ENCODE results near the gene SLX9.

Gene SLX9

GRCh38 chr21:44998621-44999427, 59.0 kb downstream of the SLX9 start:
- no peaks in the 10 kb centered on the region for H3K36me3 ChIP-seq (ENCODE audit: insufficient read depth, low read length)
- no peak for TF ChIP-seq POLR2AphosphoS5 (IDR thresholded peaks at IDR 0.05; ENCODE audit: borderline replicate concordance, low read depth, low read length)
- TF ChIP-seq EZH2 (IDR thresholded peaks at IDR 0.05), result no peak
- TF ChIP-seq FOXP2 (optimal IDR thresholded peaks at IDR 0.05; ENCODE audit: control extremely low read depth, extremely low read length, insufficient read depth), result no peak
- H3K9ac ChIP-seq (ENCODE audit: insufficient read length), result no peak overlapping the region
- H3K9me3 ChIP-seq (ENCODE audit: low read depth, low read length), result no peaks in the 10 kb centered on the region
- H3K27ac ChIP-seq, result no peak overlapping the region
- H3K4me3 ChIP-seq, result no peak overlapping the region
- no peak for DNase-seq (ENCODE audit: low read depth, low spot score)

GRCh38 chr21:44999428-44999971, 59.7 kb downstream of the SLX9 start:
- no peak overlapping the region for H3K9ac ChIP-seq (ENCODE audit: insufficient read length)
- TF ChIP-seq EZH2 (IDR thresholded peaks at IDR 0.05) (no peak), FOXP2 (optimal IDR thresholded peaks at IDR 0.05; ENCODE audit: control extremely low read depth, extremely low read length, insufficient read depth) (no peak), POLR2AphosphoS5 (IDR thresholded peaks at IDR 0.05; ENCODE audit: borderline replicate concordance, low read depth, low read length) (no peak)
- H3K9me3 ChIP-seq (ENCODE audit: low read depth, low read length), result no peaks in the 10 kb centered on the region
- no peak overlapping the region for H3K4me3 ChIP-seq
- H3K27ac ChIP-seq, result no peak overlapping the region
- DNase-seq (ENCODE audit: low read depth, low spot score), result no peak
- H3K36me3 ChIP-seq (ENCODE audit: insufficient read depth, low read length), result no peaks in the 10 kb centered on the region

GRCh38 chr21:44999972-45000636, 60.3 kb downstream of the SLX9 start:
- H3K9me3 ChIP-seq (ENCODE audit: low read depth, low read length), result no peaks in the 10 kb centered on the region
- no peak overlapping the region for H3K9ac ChIP-seq (ENCODE audit: insufficient read length)
- no peak overlapping the region for H3K4me3 ChIP-seq
- TF ChIP-seq POLR2AphosphoS5 (IDR thresholded peaks at IDR 0.05; ENCODE audit: borderline replicate concordance, low read depth, low read length), result no peak
- no peak for TF ChIP-seq EZH2 (IDR thresholded peaks at IDR 0.05)
- TF ChIP-seq FOXP2 (optimal IDR thresholded peaks at IDR 0.05; ENCODE audit: control extremely low read depth, extremely low read length, insufficient read depth), result no peak
- H3K36me3 ChIP-seq (ENCODE audit: insufficient read depth, low read length), result no peaks in the 10 kb centered on the region
- H3K27ac ChIP-seq, result no peak overlapping the region
- DNase-seq (ENCODE audit: low read depth, low spot score), result no peak

GRCh38 chr21:45000637-45001133, 60.9 kb downstream of the SLX9 start:
- TF ChIP-seq POLR2AphosphoS5 (IDR thresholded peaks at IDR 0.05; ENCODE audit: borderline replicate concordance, low read depth, low read length) (no peak), EZH2 (IDR thresholded peaks at IDR 0.05) (no peak), FOXP2 (optimal IDR thresholded peaks at IDR 0.05; ENCODE audit: control extremely low read depth, extremely low read length, insufficient read depth) (no peak)
- no peak overlapping the region for H3K27ac ChIP-seq
- H3K9me3 ChIP-seq (ENCODE audit: low read depth, low read length), result no peaks in the 10 kb centered on the region
- H3K4me3 ChIP-seq, result no peak overlapping the region
- no peak overlapping the region for H3K9ac ChIP-seq (ENCODE audit: insufficient read length)
- no peak for DNase-seq (ENCODE audit: low read depth, low spot score)
- no peaks in the 10 kb centered on the region for H3K36me3 ChIP-seq (ENCODE audit: insufficient read depth, low read length)

- no peak for TF ChIP-seq POLR2AphosphoS5 (IDR thresholded peaks at IDR 0.05; ENCODE audit: borderline replicate concordance, low read depth, low read length)
- TF ChIP-seq EZH2 (IDR thresholded peaks at IDR 0.05), result no peak
- TF ChIP-seq FOXP2 (optimal IDR thresholded peaks at IDR 0.05; ENCODE audit: control extremely low read depth, extremely low read length, insufficient read depth), result no peak
- Histone ChIP-seq H3K9me3 (ENCODE audit: low read depth, low read length) (no peaks in the 10 kb centered on the region), H3K4me3 (no peak overlapping the region), H3K27ac (no peak overlapping the region), H3K9ac (ENCODE audit: insufficient read length) (no peak overlapping the region), H3K36me3 (ENCODE audit: insufficient read depth, low read length) (no peaks in the 10 kb centered on the region)
- DNase-seq (ENCODE audit: low read depth, low spot score), result no peak
These were observed 61.6 kb downstream of the SLX9 start for GRCh38 chr21:45001134-45002095.

- Histone ChIP-seq H3K36me3 (ENCODE audit: insufficient read depth, low read length) (no peaks in the 10 kb centered on the region), H3K9me3 (ENCODE audit: low read depth, low read length) (no peaks in the 10 kb centered on the region), H3K27ac (no peak overlapping the region), H3K9ac (ENCODE audit: insufficient read length) (no peak overlapping the region), H3K4me3 (no peak overlapping the region)
- TF ChIP-seq EZH2 (IDR thresholded peaks at IDR 0.05) (no peak), FOXP2 (optimal IDR thresholded peaks at IDR 0.05; ENCODE audit: control extremely low read depth, extremely low read length, insufficient read depth) (no peak), POLR2AphosphoS5 (IDR thresholded peaks at IDR 0.05; ENCODE audit: borderline replicate concordance, low read depth, low read length) (no peak)
- no peak for DNase-seq (ENCODE audit: low read depth, low spot score)
These were observed 62.8 kb downstream of the SLX9 start for GRCh38 chr21:45002381-45003204.

Data from SK-N-MC (cell line).